Myometrial cell (primary cell): ENCODE measurements around the gene CD38. TPM values are rescaled to one million over a fixed set of nuclear protein-coding genes. Genes with fewer than 3 reads are reported as not detected.

ENCODE experiments used
- total RNA-seq: library from RNA; depleted of rRNA; stranded (reverse); fragments of >200 nt; gene quantifications from 2 replicates; pipeline ENCODE4 v1.2.3, GENCODE V29; 2015

Gene CD38
- not detected in 2 replicates for total RNA-seq

GRCh38 chr4:15778289-15779241 is at the start of gene CD38:
TSS of gene CD38 (plus strand) at chr4:15778328. CDS start at chr4:15778415, 87 bp downstream.

Other genes with a start within 250 kb of the CD38 start
- 92.3 and 102 TPM in 2 replicates for gene FBXL5, start 123.0 kb upstream of the CD38 start, total RNA-seq
- gene FAM200B, start 96.5 kb upstream of the CD38 start, total RNA-seq: 25.9 and 30.7 TPM in 2 replicates
- gene BST1, start 75.3 kb upstream of the CD38 start, total RNA-seq: 4.9 and 8.9 TPM in 2 replicates
- gene FGFBP1, start 160.4 kb downstream of the CD38 start, total RNA-seq: not detected in 2 replicates
- not detected in 2 replicates for gene FGFBP2, start 184.8 kb downstream of the CD38 start, total RNA-seq